H7 (cell line): ENCODE measurements around the gene AKAP9. TPM values are rescaled to one million over a fixed set of nuclear protein-coding genes. Genes with fewer than 3 reads are reported as not detected.

Experiments
- total RNA-seq: library from RNA; depleted of rRNA; stranded (reverse); fragments of >200 nt; shearing (Covaris generic); gene quantifications from 2 replicates; pipeline ENCODE4 v1.2.3, GENCODE V29; 2014; rRNA removed

AKAP9 gene
- total RNA-seq, 1 experiment from 2014 or later, result 9.5 TPM

Other genes starting within 250 kb of the AKAP9 start
- 8.2 and 9.7 TPM in 2 replicates for gene MTERF1, start 60.2 kb upstream of the AKAP9 start, total RNA-seq
- gene CYP51A1, start 193.6 kb downstream of the AKAP9 start, total RNA-seq, result 99.5 and 110 TPM in 2 replicates
- gene LRRD1, start 238.3 kb downstream of the AKAP9 start, total RNA-seq, result not detected in 2 replicates